ENCODE measurements around the gene ATXN8OS. TPM values are rescaled to one million over a fixed set of nuclear protein-coding genes. Genes with fewer than 3 reads are reported as not detected.

ATXN8OS gene
- polyA plus RNA-seq, 1 of the 3 experiments (the other 2 are of a cell fraction): not detected

- 50% methylated on average over 1 of the region's 1 CpG for WGBS (ENCODE audit: low lambda C conversion rate)
- CTCF ChIA-PET: no interaction called here
These were observed 65.4 kb downstream of the ATXN8OS start for GRCh38 chr13:70172946-70173597.

DNA sequence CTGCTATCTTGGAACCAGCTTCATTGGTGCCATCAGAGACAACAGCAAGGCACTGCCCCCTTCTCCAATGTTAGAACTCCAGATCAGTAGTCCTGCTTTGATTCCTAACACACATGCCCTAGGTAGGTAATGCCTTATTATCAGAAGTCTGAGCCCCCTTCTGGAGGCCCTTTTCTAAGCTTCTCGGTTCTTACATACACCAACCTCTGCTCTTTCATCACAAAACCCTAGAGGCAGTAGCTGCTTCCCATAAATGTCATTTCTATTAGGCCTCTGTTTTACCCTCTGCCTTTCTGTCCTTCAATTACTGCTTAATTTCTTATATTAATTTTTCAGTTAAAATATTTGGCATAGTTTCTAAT is 66.0 kb downstream of the ATXN8OS start:
- H3K4me1 ChIP-seq (ENCODE audit: control insufficient read depth in 1 of 2, insufficient read depth in 2 of 2, low read depth in 1 of 2, low read length in 1 of 2): no peaks in the 10 kb centered on the region
- TF ChIP-seq TCF12 (IDR thresholded peaks at IDR 0.05) (no peak), JUND (IDR thresholded peaks at IDR 0.05) (no peak), GATA2 (CRISPR knock-in tag; IDR thresholded peaks at IDR 0.05) (no peak), RXRA (IDR thresholded peaks at IDR 0.05; ENCODE audit: borderline replicate concordance, low read depth) (no peak), MXI1 (IDR thresholded peaks at IDR 0.05; ENCODE audit: low read depth, low read length) (no peak), YY1 (IDR thresholded peaks at IDR 0.05; ENCODE audit: low read depth) (no peak), CHD2 (IDR thresholded peaks at IDR 0.05; ENCODE audit: low read length, partially characterized antibody) (no peak), ELF1 (IDR thresholded peaks at IDR 0.05) (no peak), NRF1 (IDR thresholded peaks at IDR 0.05; ENCODE audit: low read depth, low read length) (no peak), EZH2phosphoT487 (IDR thresholded peaks at IDR 0.05; ENCODE audit: borderline replicate concordance, low read depth) (no peak), SIN3A (IDR thresholded peaks at IDR 0.05; ENCODE audit: borderline replicate concordance, low read depth, low read length) (no peak), REST (IDR thresholded peaks at IDR 0.05; ENCODE audit: low read depth, low read length) (no peak), TEAD4 (IDR thresholded peaks at IDR 0.05; ENCODE audit: borderline replicate concordance, insufficient read depth) (no peak), SMC3 (IDR thresholded peaks at IDR 0.05; ENCODE audit: low read depth, low read length) (no peak)
- TF ChIP-seq, protein P1, sequence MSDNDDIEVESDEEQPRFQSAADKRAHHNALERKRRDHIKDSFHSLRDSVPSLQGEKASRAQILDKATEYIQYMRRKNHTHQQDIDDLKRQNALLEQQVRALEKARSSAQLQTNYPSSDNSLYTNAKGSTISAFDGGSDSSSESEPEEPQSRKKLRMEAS (IDR thresholded peaks at IDR 0.05; ENCODE audit: low read depth): no peak
- DNase-seq: no peak
- H3F3A ChIP-seq (replicated peaks; ENCODE audit: insufficient read depth): no peaks in the 10 kb centered on the region
- ChIA-PET CTCF (no interaction called here), POLR2A (no interaction called here)
- H3K27ac ChIP-seq (ENCODE audit: low read depth in 2 of 2, low read length in 1 of 2): no peak overlapping the region
- H3K36me3 ChIP-seq (replicated peaks in 1 of 2; ENCODE audit: control insufficient read depth in 1 of 2, insufficient read depth in 2 of 2, low read length in 1 of 2): no peaks in the 10 kb centered on the region
- no peaks in the 10 kb centered on the region for H3K27me3 ChIP-seq (ENCODE audit: insufficient read depth)
- no peak overlapping the region for H2AFZ ChIP-seq (ENCODE audit: low read depth)
- no peaks in the 10 kb centered on the region for H4K20me1 ChIP-seq (ENCODE audit: insufficient read depth)
- H3K9me3 ChIP-seq: no peaks in the 10 kb centered on the region
- 23% methylated on average over 1 of the region's 1 CpG for WGBS (ENCODE audit: low lambda C conversion rate)
- no peak overlapping the region for H3K4me3 ChIP-seq (ENCODE audit: low read depth in 2 of 2, low read length in 1 of 2)
- H3K9ac ChIP-seq: no peak overlapping the region
- H3K4me2 ChIP-seq: no peak overlapping the region
- no peaks in the 10 kb centered on the region for H3K79me2 ChIP-seq (ENCODE audit: insufficient read depth)
- H3K9me2 ChIP-seq: no peaks in the 10 kb centered on the region

More at GRCh38 chr13:70172946-70173597, 65.4 kb downstream of the ATXN8OS start:
- TF ChIP-seq NRF1 (IDR thresholded peaks at IDR 0.05; ENCODE audit: low read depth, low read length) (no peak), TEAD4 (IDR thresholded peaks at IDR 0.05; ENCODE audit: borderline replicate concordance, insufficient read depth) (no peak), POLR2AphosphoS5 (IDR thresholded peaks at IDR 0.05; ENCODE audit: low read depth, low read length) (no peak), USF2 (IDR thresholded peaks at IDR 0.05; ENCODE audit: borderline replicate concordance, low read depth, low read length) (no peak), RXRA (IDR thresholded peaks at IDR 0.05; ENCODE audit: borderline replicate concordance, low read depth) (no peak), SMC3 (IDR thresholded peaks at IDR 0.05; ENCODE audit: low read depth, low read length) (no peak)
- TF ChIP-seq, protein P2, sequence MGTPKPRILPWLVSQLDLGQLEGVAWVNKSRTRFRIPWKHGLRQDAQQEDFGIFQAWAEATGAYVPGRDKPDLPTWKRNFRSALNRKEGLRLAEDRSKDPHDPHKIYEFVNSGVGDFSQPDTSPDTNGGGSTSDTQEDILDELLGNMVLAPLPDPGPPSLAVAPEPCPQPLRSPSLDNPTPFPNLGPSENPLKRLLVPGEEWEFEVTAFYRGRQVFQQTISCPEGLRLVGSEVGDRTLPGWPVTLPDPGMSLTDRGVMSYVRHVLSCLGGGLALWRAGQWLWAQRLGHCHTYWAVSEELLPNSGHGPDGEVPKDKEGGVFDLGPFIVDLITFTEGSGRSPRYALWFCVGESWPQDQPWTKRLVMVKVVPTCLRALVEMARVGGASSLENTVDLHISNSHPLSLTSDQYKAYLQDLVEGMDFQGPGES (IDR thresholded peaks at IDR 0.05; ENCODE audit: low read depth, low read length): no peak
- Histone ChIP-seq H3K36me3 (replicated peaks in 1 of 2; ENCODE audit: control insufficient read depth in 1 of 2, insufficient read depth in 2 of 2, low read length in 1 of 2) (no peaks in the 10 kb centered on the region), H3K79me2 (ENCODE audit: insufficient read depth) (no peaks in the 10 kb centered on the region), H3K27ac (ENCODE audit: low read depth in 2 of 2, low read length in 1 of 2) (no peak overlapping the region), H3K27me3 (ENCODE audit: insufficient read depth) (no peaks in the 10 kb centered on the region), H2AFZ (ENCODE audit: low read depth) (no peak overlapping the region), H3K9ac (no peak overlapping the region), H4K20me1 (ENCODE audit: insufficient read depth) (no peaks in the 10 kb centered on the region), H3K4me1 (ENCODE audit: control insufficient read depth in 1 of 2, insufficient read depth in 2 of 2, low read depth in 1 of 2, low read length in 1 of 2) (no peaks in the 10 kb centered on the region), H3K4me3 (ENCODE audit: low read depth in 2 of 2, low read length in 1 of 2) (no peak overlapping the region), H3K9me2 (no peaks in the 10 kb centered on the region), H3K9me3 (no peaks in the 10 kb centered on the region), H3K4me2 (no peak overlapping the region), H3F3A (replicated peaks; ENCODE audit: insufficient read depth) (no peaks in the 10 kb centered on the region)
- POLR2A ChIA-PET: no interaction called here
- DNase-seq: no peak
